Measurements from ENCODE around the gene RNF138.

- no peak for TF ChIP-seq TAF1 (IDR thresholded peaks at IDR 0.05; ENCODE audit: low read depth, low read length)
- TF ChIP-seq YY1 (IDR thresholded peaks at IDR 0.05; ENCODE audit: low read depth, low read length): no peak
These were observed 34.0 kb upstream of the RNF138 start for GRCh38 chr18:32057624-32058165.
